Mucosa of rectum (tissue), 2 donors: ENCODE measurements around the gene DHRS2.
"Not testable (repeated sequence)": the region's sequence is repeated elsewhere in the genome, so short reads cannot be mapped to it uniquely, and the experiment has no call there.

Experiments used
- H3K27ac ChIP-seq, 2 donors: one replicate each; pipeline ENCODE4 v1.7.0; 2013; ENCODE audit warnings: inconsistent platforms in 2 of 2, low read depth in 2 of 2, low read length in 2 of 2
- H3K27me3 ChIP-seq, 2 donors: one replicate each; pipeline ENCODE4 v1.7.0; 2013; ENCODE audit warnings: low read length in 2 of 2; ENCODE audit not compliant: control insufficient read depth in 2 of 2, insufficient read depth in 2 of 2
- H3K36me3 ChIP-seq, 2 donors: one replicate each; pipeline ENCODE4 v1.7.0; 2013; ENCODE audit warnings: low read length in 2 of 2; ENCODE audit not compliant: control insufficient read depth in 2 of 2, insufficient read depth in 2 of 2
- H3K4me1 ChIP-seq, 2 donors: one replicate each; pipeline ENCODE4 v1.7.0; 2013; ENCODE audit warnings: low read length in 2 of 2, mild to moderate bottlenecking in 1 of 2; ENCODE audit not compliant: control insufficient read depth in 2 of 2, insufficient read depth in 2 of 2
- H3K4me3 ChIP-seq, 2 donors: one replicate each; pipeline ENCODE4 v1.7.0; 2013; ENCODE audit warnings: low read length in 2 of 2
- H3K9ac ChIP-seq, 2 donors: one replicate each; pipeline ENCODE4 v1.7.0; 2013; ENCODE audit warnings: low read length in 2 of 2, low read depth in 1 of 2, mild to moderate bottlenecking in 1 of 2
- H3K9me3 ChIP-seq, 2 donors: one replicate each; pipeline ENCODE4 v1.7.0; 2013; ENCODE audit warnings: low read length in 2 of 2; ENCODE audit not compliant: control insufficient read depth in 2 of 2
- donor health status: healthy.
- donor health status: Normal muscosa, but diverticular disease.

Gene DHRS2

DNA sequence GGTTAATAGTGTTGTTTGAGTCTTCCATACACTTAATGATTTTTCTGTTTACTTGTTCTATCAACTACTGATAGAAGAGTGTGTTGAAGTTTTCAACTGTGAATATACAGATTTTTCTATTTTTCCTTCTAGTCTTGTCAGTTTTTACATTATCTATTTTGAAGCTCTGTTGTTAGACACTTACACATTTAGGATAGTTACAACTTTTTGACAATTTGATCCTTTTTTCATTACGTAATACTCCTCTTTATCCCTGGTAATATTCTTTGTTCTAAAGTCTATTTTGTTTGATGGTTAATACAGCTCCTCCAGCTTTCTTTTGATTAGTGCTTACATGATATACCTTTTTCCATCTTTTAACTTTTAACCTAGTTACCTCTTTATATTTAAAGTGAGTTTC is 45.2 kb downstream of the DHRS2 start:
- Histone ChIP-seq H3K4me1 (no peaks in the 10 kb centered on the region), H3K4me3 (no peak overlapping the region), H3K27me3 (no peaks in the 10 kb centered on the region), H3K9ac (no peak overlapping the region), H3K9me3 (no peaks in the 10 kb centered on the region), H3K36me3 (no peaks in the 10 kb centered on the region), H3K27ac (no peak overlapping the region)

DNA sequence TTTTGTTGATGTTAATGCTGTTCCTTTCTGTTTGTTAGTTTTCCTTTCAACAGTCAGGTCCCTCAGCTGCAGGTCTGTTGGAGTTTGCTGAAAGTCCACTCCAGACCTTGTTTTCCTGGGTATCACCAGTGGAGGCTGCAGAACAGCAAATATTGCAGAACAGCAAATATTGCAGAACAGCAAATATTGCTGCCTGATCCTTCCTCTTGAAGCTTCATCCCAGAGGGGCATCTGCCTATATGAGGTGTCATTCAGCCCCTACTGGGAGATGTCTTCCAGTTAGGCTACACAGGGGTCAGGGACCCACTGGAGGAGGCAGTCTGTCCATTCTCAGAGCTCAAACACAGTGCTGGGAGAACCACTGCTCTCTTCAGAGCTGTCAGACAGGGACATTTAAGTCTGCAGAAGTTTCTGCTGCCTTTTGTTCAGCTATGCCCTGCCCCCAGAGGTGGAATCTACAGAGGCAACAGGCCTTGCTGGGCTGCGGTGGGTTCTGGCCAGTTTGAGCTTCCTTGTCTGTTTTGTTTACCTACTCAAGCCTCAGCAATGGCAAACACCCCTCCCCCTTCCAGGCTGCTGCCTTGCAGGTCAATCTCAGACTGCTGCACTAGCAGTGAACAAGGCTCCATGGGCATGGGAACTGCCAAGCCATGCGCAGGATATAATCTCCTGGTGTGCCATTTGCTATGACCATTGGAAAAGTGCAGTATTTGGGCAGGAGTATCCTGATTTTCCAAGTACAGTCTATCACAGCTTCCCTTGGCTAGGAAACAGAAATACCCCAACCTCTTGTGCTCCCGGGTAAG is 53.7 kb downstream of the DHRS2 start:
- H3K4me1 ChIP-seq, H3K4me3 ChIP-seq, H3K27me3 ChIP-seq, H3K9me3 ChIP-seq, H3K36me3 ChIP-seq, H3K27ac ChIP-seq, H3K9ac ChIP-seq: not testable (repeated sequence)

DNA sequence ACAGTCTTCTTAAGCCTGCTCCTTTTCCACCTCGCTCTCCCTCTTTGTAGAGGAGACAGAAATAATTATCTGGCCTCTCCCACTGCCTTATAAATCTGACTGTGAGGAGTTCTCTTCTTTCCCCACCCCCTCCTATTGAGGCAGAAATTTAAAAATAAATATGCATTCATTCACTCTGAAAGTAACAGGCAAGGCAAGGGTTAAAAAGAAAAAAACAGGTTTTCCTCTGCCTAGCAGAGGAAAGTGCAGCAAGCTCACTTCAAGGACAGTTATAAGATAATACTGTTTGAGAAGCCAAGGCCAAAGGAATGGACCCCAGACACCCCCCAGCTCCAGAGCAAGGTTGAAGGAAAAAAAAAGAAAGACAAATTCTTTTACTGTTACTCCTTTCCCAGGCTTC is 56.3 kb downstream of the DHRS2 start:
- Histone ChIP-seq H3K27me3 (peaks cover 0 to 2% of the 10 kb centered on the region in 2 donors), H3K9ac (no peak overlapping the region), H3K4me1 (no peaks in the 10 kb centered on the region), H3K27ac (no peak overlapping the region), H3K36me3 (no peaks in the 10 kb centered on the region), H3K4me3 (no peak overlapping the region), H3K9me3 (no peaks in the 10 kb centered on the region)

DNA sequence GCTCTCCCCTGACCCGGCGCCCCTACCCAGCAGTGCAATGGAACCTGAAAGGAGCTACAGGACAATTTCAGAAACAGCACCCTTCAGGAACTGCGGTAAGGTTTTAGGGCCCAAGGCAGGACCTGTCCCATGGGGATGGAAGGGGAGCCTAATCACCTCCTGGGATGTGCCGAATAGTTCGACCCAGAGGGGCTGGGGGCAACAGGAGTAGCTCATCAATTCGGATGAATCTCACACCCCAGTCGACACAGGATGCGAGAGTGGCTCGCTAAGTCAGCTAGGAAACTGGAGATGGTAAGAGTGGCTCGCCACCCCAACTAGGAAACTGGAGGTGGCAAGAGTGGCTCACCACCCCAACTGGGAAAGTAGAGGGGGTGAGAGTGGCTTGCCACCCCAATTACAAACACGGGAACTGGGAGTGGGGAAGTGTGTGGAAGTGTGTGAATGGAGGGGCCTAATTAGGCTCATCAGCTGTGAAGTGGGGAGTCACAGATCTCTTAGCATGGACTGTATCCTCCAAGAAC is 57.1 kb downstream of the DHRS2 start:
- Histone ChIP-seq H3K27ac (no peak overlapping the region), H3K9me3 (no peaks in the 10 kb centered on the region)

DNA sequence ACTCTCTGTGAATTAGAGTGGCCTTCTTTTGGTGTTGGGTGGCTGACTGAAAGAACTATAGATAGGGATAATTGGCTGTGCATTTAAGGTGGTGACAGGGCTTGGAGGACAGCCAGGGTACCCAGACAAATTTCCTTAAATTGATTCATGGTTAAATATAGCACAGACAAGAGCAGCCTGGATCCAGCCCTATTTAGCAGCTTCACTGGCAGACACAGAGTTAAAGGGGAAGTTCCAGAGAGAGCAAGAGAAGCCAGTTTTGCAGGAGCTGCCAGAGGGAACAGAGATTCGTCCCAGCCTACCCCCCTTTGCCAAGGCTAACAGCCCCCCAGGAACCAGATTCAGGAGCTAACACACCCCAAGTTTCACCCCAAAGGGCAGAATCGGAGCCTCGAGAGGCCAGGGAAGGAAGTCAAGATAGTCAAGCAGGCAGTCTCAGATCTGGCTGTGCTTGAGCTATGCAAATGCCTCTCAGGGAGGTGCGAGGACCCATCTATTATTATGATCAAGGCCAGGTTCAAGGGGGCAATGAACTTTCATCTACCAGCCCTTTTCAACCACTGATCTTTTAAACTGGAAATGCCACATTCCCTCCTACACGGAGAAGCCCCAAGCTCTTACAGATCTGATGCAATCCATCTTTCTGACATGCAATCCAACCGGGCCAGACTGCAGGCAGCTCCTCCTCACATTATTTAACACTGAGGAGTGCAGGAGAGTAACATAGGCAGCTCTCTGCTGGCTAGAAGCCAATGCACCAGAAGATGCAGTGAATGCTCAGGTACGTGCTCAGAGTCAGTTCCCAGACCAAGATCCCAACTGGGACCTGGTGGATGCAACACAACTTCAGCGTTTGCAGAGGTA is 58.2 kb downstream of the DHRS2 start:
- Histone ChIP-seq H3K36me3 (no peaks in the 10 kb centered on the region), H3K9ac (no peak overlapping the region), H3K27ac (no peak overlapping the region), H3K4me3 (no peak overlapping the region), H3K4me1 (no peaks in the 10 kb centered on the region), H3K27me3 (peaks cover 0 to 2% of the 10 kb centered on the region in 2 donors), H3K9me3 (no peaks in the 10 kb centered on the region)

More for the DNA sequence above, 57.1 kb downstream of the DHRS2 start:
- Histone ChIP-seq H3K4me1 (no peaks in the 10 kb centered on the region), H3K9ac (no peak overlapping the region), H3K4me3 (no peak overlapping the region), H3K36me3 (no peaks in the 10 kb centered on the region), H3K27me3 (peaks cover 0 to 2% of the 10 kb centered on the region in 2 donors)
